ENCODE data around the gene USP16.
"Not testable (repeated sequence)": the region's sequence is repeated elsewhere in the genome, so short reads cannot be mapped to it uniquely, and the experiment has no call there.

USP16 gene

DNA sequence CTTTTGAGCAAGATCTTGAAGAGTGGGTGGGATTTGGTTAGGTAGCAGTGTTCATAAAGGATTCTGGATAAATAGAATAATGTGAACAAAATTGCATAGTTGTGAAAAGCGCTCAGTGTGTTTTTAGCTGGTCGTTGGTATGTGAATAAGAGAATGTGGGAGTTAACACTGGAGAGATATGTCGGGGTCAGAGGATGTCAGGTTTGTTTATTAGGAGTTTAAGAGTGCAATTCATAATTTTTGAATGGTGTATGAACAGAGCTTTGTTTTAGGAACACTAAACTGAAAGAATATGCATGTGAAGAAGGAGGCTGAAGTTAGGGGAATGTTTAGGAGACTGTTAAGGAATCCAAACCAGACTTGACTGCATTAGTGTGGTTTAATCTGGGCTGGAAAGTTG lies 9.4 kb downstream of the USP16 start:
- no peak for DNase-seq (ENCODE audit: low spot score)

DNA sequence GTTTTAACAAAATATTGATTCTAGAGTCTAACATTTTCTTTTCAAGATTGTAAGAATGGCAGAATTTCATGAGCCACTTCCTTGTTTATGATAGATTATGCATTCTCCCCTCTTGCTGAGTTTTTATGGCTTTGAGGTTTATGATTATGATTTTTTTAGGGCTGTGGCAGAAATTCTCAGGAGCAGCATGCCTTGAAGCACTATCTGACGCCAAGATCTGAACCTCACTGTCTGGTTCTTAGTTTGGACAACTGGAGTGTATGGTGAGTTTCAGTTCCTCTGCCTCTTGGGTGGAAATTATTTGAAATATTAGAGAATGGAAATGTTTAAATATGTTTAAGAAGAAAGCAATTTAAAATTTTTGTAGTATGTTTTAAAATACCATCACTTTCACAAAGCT lies 10.2 kb downstream of the USP16 start:
- DNase-seq (ENCODE audit: low spot score), result no peak

GRCh38 chr21:29052224-29052623 lies 27.8 kb downstream of the USP16 start:
- DNase-seq (ENCODE audit: low spot score), result no peak

DNA sequence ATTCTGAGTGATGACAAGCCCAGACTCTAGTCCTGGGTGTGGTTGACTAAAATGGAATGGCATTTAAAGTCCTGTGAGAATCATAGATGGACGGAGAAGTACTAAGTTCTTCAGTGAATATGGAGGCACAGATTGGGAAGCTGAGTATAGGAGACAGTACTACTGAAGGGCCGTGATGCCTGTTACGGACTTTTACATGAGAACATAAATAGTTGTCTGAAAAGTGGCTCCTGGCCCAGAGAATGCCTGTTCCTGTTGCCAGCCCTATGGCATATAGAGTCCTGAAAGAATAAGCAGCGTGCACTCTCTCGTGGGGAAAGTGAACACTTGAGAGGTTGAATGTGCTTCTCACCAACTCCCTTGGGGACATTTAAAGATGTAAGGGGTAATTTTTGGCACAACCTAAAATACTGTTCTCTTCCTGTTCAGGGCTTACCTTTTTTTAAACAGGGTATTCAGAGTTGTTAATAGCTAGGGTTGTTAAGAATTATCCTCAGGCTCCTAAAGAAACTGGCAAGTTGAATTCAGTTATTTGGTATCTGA lies 28.6 kb downstream of the USP16 start:
- DNase-seq (ENCODE audit: low spot score), result no peak

GRCh38 chr21:29053656-29054055 lies 29.2 kb downstream of the USP16 start:
- DNase-seq (ENCODE audit: low spot score), result no peak

- no peak for DNase-seq (ENCODE audit: low spot score)
Measured at GRCh38 chr21:29055080-29055479, 30.6 kb downstream of the USP16 start.

- DNase-seq (ENCODE audit: low spot score), result no peak
Measured at GRCh38 chr21:29056005-29056404, 31.5 kb downstream of the USP16 start.

DNA sequence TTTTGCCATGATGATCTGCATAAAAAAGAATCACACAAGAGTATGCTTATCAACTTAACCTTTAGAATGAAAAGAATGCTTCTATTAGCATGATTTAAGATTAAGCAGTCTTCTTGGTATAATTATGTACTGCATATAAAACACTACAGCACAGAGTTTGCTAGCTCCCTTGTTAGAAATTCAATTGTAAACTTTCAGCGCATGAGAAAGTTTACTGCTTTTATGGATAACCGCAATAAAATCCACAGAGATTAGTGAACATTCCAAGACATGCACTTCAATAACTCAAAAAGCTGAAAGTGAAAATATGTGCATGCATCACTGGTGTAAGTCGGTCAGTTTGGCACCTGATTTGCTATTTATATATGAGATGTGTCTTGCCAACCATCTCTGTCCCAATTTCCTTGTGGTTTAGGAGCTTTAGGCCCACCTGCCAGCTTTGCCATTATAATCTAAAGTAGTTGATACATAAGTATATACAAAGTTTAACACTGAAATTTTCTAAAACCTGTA lies 32.1 kb downstream of the USP16 start:
- DNase-seq (ENCODE audit: low spot score), result no peak

GRCh38 chr21:29064850-29065481 lies 40.5 kb downstream of the USP16 start:
- DNase-seq (ENCODE audit: low spot score), result no peak

- no peak for DNase-seq (ENCODE audit: low spot score)
Measured at GRCh38 chr21:29072873-29073221, 48.4 kb downstream of the USP16 start.

DNA sequence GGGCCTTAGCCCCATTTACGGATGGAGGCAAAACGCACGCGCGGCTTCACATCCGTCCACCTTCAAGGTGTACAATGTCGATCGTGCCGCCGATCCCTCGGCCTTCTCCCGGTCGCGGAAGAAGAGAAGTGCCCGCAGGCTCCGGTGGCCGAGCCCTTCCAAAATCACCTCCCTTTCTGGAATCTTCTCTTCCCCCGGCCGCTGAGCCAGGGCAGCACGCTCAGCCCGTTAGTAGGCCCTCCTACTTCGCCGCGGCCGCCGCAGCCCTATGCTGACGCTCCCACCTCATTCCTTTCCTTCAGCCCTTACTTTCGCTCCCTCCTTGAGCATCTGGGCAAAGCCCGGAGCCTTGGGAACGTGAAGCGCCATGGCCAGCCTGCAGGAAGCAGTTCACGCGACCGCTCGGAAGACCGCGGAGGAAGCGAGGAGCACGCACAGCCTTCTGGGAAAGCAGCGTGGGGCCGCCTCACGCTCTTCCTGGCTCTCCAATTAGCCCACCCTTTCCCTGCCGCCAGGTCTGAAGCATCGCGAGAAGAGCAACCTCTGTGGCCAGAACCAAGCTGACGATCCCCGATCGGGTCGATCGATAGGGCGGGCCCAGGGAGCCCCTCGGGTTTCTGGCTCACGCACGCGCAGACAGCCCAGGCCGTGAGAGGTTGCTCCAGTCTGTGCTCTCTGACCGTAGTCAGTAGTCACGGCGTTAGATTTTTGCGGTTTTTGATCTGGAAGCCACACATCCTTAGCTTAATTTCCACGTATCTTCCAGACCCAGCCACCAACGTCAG lies 48.9 kb downstream of the USP16 start, which contains the start of gene CCT8:
Gene CCT8 (minus strand): TSS at position 427 of the 785 bp plus-strand sequence. CDS start 58 bp downstream, at position 369.
- DNase-seq (ENCODE audit: low spot score), result peak; percentile 96

DNA sequence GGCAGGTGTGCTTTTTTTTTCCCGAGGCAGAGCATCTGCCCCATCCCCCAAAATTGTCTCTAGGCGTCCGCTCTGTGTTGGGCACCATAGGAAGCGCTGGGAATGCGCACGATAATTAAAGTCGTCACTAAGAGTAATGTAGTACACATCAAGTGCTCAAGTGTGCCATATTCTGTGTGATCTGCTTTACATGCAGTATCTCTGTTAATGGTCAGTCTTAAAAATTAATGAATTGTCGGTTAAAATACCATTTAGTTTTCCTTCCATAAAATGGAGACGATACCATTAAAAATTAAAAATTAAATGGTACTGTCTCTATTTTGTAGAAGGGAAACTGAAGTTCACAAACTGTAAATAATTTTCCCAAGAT lies 49.5 kb downstream of the USP16 start:
- DNase-seq (ENCODE audit: low spot score), result peak; percentile 17

GRCh38 chr21:29074783-29075182 lies 50.3 kb downstream of the USP16 start:
- DNase-seq (ENCODE audit: low spot score), result no peak

DNA sequence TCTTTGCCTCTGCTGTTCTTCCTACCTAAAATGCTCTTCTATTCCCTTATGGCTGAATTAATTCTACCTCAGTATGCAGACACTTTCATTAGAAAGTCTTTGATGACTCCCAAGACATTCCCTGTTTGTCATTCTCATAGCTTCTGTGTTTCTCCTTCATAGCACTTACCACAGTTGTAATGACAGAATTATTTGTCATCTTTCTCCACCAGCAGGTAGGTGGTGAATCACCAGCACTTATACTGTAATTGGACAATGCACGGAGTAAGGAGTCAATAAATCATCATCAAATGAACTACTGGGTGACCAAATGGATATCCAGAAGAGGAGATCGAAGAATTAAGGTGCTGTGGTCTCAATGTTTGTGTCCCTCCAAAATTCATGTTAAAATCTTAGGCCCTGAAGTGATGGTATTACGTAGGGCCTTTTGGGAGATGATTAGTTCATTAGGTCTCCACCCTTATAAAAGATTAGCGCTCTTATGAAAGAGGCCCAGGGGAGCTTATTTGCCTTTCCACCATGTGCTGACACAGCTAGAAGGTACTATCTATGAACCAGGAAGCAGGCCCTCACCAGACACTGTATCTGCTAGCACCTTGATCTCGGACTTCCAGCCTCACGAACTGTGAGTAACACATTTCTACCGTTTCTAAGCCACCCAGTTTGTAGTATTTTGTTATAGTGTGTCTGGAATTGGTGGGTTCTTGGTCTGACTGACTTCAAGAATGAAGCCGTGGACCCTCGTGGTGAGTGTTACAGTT lies 51.4 kb downstream of the USP16 start:
- DNase-seq (ENCODE audit: low spot score), result no peak

- not testable (repeated sequence) for DNase-seq (ENCODE audit: low spot score)
Measured at GRCh38 chr21:29076731-29077640, 52.5 kb downstream of the USP16 start.

- DNase-seq (ENCODE audit: low spot score), result no peak
Measured at GRCh38 chr21:29077651-29078090, 53.2 kb downstream of the USP16 start.

DNA sequence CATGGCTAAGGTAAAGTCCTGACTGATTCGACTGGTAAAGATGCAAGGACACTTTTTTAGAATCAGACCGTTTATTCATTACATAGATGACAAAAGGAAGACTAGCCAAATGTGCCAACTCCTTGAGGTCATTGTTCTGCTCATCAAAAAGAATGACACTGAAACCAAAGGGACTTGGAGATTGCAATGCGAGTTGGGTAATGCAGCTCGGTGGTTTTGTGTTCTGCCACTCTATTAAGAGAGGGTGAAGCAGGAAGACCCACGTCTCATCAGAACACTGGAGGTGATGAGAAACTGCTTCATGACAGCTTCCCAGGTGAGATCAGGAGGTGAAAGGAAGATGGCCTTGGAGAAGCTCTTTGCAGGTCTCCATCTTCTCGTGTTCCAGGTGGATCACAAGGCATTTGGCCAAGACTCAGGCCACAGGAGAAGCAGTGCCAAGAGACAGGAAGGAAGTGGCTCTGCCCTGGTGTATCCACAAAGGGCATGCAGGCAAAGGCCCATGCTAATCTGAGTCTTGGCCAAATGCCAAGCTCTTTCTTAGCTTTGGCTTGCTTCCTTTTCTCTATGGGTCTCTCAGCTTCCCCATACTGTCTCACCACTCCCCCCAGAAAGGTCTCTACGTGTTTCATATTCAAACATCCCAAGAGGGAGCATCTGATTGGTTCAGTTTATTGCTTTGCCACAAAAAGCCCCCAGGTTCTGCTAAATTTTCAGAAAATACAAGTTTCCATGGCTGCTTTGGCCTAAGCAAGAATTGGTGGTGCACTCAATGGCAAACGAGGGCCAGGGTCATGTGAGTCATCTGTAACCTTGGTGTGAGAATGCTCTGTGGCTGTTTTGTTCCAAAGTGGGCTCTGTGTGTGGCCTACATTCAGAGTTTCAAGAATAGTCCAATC lies 54.6 kb downstream of the USP16 start:
- DNase-seq (ENCODE audit: low spot score), result no peak

- no peak for DNase-seq (ENCODE audit: low spot score)
Measured at GRCh38 chr21:29080454-29080941, 56.0 kb downstream of the USP16 start.

GRCh38 chr21:29082046-29082815 lies 57.8 kb downstream of the USP16 start:
- DNase-seq (ENCODE audit: low spot score), result no peak
